Raji (cell line): ENCODE results near the gene OAS2.

ENCODE experiments used
- POLR2A ChIP-seq: IDR thresholded peaks from 2 replicates; pipeline ENCODE4 v1.6.1; 2011; ENCODE audit warnings: low read depth, low read length, control low read depth; ENCODE audit not compliant: insufficient read depth

Gene OAS2

DNA sequence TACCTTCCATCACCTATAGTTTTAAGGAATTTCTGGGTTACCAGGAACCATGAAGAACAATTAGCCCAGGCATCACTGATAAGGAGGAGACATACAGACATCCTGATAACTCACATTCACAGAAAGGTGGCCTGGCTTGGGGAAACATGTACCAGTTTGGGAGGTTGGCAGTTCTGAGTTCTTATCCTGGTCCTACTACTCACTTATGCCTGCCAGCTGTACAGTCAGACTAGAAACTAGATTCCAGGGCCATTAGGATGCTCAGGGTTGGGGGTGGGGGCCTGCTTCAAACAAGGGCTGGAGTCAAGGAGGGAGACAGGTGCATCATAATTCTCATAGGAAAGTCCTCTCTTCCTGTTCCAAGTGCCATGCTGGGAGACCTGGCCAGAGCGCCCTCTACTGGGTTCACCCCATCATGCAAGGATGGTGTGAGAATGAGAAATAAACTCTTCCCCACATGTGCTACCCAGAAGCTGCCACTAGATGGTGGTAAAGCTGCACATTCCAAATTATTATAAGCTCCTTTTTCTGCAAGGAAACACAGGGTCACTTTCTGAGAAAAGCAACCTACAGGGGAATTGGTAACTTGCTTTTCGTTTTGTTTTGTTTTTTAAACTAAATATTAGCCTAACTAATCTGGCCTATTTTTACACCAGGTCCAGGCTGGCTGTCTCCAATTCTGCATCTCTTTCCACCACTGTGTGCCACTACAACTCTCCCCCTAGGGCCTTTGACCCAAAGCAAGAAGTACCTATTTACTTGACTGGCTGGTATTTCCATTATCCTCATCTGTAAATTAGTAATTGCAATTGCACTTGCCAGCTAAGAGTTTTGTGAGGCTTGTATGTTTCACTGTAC is 14.5 kb downstream of the OAS2 start:
- TF ChIP-seq POLR2A = no peak

GRCh38 chr12:112995008-112995407 is 16.7 kb downstream of the OAS2 start:
- no peak for TF ChIP-seq POLR2A

DNA sequence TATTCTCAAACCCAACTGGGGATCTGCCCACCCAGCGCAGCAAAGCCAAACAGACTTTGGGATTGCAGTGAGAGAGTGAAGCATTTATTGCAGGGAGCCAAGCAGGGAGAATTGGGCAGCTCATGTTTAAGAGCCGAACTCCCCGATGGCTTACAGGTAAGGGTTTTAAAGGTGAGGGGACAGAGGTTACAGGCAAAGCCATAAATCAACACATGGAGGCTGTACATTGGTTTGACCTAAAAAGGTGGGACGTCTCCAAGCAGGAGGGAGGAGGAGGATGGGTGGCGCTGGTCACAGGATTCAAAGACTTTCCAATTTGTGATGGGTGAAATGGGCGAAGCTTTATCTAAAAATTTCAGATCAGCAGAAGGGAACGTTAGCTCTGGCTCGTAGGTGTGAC is 18.2 kb downstream of the OAS2 start:
- TF ChIP-seq POLR2A = no peak

GRCh38 chr12:112997506-112997905 is 19.2 kb downstream of the OAS2 start:
- no peak for TF ChIP-seq POLR2A

DNA sequence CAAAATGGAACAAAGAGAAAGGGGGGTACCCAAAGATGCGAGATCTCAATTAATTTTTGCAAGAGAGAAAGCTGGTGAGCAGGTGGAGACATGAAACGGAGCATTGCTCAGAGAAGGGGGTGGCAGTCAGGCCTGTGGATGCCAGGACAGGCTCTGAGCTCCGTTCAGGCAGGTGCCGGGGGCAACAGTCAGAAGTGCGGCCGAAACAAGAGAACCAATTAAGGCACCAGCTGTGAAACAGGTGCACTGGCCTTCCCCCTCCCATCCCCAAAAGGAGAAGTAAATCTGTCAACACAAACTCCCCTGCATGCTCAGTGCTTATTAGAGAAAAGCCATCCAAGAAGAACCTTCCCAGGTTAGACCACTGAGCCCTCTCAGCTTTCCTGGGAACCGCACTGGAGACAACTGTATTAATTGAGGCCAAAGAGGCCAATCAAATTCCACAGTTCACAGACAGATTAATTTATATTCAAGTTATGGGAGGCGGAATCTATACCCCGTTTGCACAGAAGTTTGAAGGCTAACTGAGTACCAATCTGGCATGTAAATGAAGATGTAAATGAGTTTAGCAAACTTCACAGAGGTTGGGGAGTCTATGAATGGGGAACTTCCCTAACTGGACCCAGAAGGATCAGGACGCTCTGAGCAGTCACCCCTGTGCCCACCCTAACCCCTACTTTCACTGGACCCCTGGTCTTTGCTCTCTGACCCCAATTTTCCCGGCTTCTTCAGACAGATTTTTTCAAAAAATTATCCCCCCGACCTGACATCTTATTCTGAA is 20.9 kb downstream of the OAS2 start:
- TF ChIP-seq POLR2A = no peak

DNA sequence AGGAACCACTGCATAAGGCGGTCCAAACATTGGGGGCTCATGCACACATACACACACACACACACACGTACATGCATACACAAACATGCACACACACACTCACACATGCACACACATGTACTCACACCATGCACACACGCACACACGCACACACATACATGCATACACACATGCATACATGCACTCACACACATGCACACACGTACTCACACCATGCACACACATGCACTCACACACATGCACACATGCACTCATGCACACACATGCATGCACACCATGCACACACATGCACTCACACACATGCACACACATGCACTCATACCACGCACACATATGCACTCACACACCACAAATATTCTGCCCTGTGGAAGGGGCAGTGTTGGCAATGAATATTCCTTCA is 22.1 kb downstream of the OAS2 start:
- TF ChIP-seq POLR2A = no peak

DNA sequence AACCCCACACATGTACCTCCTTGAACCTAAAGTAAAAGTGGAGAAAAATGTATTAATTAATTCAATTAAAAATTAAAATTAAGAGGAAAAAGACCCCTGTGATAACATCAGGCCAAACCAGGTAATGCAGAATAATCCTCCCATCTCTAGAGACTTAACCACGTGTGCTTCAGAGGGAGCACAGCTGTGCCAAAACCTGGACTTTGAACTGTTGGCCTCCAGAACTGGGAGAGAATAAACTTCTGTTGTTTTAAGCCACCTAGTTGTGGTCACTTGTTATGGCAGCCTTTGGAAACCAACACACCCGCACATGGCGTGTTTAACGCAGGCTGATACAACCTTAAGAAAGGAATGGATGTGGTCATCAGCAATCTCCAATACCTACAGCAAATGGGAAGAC is 23.8 kb downstream of the OAS2 start:
- no peak for TF ChIP-seq POLR2A

DNA sequence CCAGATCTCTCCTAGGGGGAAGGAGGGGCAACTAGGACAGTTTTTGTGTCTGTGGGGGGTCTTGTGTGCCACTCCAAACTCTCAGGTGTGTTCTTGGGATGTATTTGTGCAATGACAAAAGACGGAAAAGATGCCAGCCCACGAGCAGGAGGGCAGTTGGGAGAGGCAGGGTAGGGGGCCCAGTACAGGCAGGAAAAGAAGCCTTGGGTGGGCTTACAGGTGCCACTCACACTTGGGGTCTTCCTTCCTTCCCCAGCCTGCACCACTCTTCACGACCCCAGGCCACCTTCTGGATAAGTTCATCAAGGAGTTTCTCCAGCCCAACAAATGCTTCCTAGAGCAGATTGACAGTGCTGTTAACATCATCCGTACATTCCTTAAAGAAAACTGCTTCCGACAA is 24.4 kb downstream of the OAS2 start:
- TF ChIP-seq POLR2A = no peak

- no peak for TF ChIP-seq POLR2A
Observed at GRCh38 chr12:113003636-113004035, 25.3 kb downstream of the OAS2 start.

DNA sequence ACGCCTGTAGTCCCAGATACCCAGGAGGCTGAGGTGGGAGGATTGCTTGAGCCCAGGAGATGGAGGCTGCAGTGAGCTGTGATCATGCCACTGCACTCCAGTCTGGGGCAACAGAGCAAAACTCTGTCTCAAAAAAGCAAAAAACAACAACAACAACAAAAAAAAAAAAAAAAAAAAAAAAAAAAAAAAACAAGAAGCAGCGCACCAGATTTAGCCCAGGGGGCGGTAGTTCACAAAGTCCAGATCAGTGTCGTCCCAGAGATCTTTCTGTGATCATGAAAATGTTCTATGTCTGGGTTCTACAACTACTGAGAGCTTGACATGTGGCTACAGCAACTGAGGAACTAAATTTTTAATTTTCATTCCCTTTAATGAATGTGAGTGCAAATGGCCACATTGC is 27.4 kb downstream of the OAS2 start:
- TF ChIP-seq POLR2A = no peak

DNA sequence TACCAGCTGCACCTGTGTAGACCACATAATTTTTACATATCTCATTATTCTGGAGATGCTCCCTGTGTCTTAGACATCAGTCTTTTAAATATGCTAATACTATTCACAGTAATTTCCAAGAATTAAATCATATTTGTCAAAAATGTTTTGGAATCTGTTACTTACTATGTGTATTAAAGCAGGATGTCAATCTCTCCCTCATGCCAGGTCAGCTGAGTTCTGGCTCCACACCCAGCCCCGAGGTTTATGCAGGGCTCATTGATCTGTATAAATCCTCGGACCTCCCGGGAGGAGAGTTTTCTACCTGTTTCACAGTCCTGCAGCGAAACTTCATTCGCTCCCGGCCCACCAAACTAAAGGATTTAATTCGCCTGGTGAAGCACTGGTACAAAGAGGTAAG is 27.9 kb downstream of the OAS2 start:
- no peak for TF ChIP-seq POLR2A

- no peak for TF ChIP-seq POLR2A
Observed at GRCh38 chr12:113006641-113007040, 28.3 kb downstream of the OAS2 start.

DNA sequence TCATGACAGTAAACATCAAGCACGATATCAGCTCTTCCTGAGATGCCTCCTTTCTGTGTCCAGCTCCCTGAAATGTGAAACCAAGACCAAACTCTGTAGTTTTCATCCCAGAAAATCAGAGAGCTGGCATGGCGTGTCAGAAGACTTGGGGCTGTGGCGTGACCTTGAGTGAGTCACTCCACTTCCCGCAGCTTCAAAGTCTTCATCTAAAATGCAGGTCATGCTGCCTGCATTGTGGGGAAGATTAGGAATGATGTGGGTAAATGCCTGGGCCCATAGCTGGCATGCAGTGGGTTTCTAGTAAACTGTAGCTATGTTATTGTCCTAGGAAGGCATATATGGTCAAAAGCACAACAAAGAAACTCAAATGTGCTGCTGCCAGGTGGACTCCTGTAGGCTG is 28.8 kb downstream of the OAS2 start:
- TF ChIP-seq POLR2A = no peak

GRCh38 chr12:113010701-113011100 is 32.4 kb downstream of the OAS2 start:
- TF ChIP-seq POLR2A = no peak

DNA sequence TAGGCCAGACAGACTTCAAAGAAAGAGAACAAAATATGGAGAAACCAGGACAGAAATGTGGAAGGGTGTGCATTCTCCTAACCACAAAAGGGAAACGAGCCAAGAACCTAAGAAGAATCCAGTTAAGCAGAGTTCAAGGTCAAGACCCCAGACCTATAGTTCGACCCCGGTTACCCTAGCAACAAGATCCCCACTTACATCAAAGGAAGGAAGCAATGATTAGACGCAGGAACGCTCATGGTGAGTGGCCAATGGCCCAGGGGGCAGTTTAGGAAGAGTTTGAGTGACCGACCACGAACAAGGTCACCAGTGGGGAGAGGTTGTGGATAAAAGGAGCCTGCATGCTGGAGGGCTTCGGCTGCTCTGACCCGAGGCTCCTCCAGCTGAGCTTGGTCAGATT is 36.2 kb downstream of the OAS2 start:
- no peak for TF ChIP-seq POLR2A

- no peak for TF ChIP-seq POLR2A
Observed at GRCh38 chr12:113016796-113017195, 38.5 kb downstream of the OAS2 start.
